GM21786 (cell line): ENCODE data around the gene PTDSS2.

Experiments used
- ATAC-seq: cut with Tn5 transposase; IDR thresholded peaks from one replicate; pipeline ENCODE4 v1.9.1; 2021; ENCODE audit not compliant: unreplicated experiment

Gene PTDSS2

DNA sequence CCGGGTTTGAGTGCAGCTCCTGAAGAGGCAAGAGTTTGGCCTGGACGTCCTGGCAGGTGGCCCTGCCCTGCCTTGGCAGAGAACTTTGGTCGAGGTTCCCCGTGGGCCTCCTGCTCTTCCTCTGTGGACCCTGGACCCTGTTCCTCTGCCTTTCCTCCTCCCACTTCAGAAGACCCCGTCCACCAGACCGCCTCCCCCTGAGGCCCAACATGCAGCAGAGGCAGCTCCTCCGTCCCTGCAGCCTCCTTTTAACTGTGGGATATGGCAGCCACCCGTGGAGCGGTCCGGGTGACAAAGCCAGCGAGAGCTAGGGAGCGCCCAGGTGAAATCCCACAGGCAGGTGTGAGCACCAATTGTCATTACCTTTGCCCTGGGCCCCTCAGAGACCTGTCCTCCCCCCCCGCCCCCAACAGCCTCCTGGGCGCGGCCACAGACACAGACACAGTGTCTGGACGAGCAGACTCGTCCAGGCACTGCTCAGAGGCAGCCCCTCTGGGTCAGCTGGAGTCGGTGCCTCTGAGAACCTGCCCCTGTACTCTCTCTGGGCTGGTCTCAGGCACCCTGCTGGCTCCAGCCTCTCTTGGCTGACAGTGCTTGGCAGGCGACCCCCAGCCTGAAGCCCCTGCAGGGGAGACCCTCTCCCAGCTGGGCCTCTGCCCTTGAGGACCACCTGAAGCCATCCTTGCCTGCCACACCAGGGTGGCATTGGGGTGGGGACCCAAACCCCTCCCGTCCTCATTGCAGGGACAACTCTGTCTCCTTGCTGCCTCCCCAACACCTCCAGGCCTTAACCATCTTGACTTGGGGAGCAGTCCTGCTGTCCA, 4.1 kb upstream of the PTDSS2 start:
- no peak for ATAC-seq

- no peak for ATAC-seq
Observed at GRCh38 chr11:446891-447290, 3.2 kb upstream of the PTDSS2 start.

- ATAC-seq, result peak; percentile 42
Observed at GRCh38 chr11:447923-448731, 2.0 kb upstream of the PTDSS2 start.

- ATAC-seq, result no peak
Observed at GRCh38 chr11:450809-451451, 851 bp downstream of the PTDSS2 start.

DNA sequence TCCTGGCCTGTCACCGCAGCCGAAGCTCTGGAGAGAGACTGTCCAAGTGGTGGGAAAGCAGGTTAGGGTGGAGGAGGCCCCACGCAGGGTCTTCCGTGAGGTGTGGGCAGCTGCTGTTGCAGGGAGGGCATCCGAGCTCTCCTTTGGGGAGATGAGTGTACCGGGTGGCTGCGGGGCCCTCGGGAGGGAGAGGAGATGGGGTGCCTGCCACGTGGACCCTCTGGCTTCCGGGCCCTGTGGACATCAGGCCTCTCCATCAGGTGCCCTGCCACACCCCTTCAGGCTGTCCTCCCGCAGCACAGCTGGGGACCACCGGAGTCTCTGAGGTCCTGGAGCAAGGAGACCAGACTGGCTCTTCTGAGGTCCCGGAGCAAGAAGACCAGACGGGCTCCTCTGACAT, 1.7 kb downstream of the PTDSS2 start:
- ATAC-seq, result no peak

DNA sequence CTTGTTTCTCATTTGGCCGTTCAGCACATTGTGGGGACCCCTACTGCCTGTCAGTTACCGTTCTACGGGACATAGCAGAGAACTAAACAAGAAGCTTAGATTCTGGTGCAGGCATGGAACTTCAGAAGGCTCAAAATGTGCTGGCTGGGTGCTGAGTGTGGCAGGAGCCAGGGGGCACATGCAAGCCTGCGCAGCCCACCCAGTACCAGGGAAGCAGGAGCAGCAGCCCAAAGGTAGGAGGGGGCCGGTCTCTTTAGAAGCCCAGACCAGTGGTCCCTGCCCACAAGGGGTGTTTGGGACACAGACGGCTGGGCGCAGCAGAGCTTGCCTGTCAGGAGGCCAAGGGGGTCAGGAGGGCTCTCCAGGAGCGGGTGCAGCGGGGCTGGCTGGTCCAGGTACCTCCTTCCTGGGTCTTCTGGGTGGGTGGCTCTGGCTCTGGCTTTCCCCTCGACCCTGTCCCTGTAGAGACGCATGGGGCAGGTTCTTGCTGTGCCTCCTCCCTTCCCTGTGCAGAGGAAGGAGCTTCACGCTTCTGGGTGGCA, 2.2 kb downstream of the PTDSS2 start:
- ATAC-seq, result no peak

GRCh38 chr11:452916-453527, 2.9 kb downstream of the PTDSS2 start:
- ATAC-seq, result no peak

GRCh38 chr11:453564-453963, 3.5 kb downstream of the PTDSS2 start:
- ATAC-seq, result no peak

- ATAC-seq, result no peak
Observed at GRCh38 chr11:454043-454442, 4.0 kb downstream of the PTDSS2 start.

GRCh38 chr11:454801-455565, 4.9 kb downstream of the PTDSS2 start:
- ATAC-seq, result no peak

GRCh38 chr11:455566-456147, 5.6 kb downstream of the PTDSS2 start:
- ATAC-seq, result no peak

GRCh38 chr11:456533-456932, 6.5 kb downstream of the PTDSS2 start:
- no peak for ATAC-seq

DNA sequence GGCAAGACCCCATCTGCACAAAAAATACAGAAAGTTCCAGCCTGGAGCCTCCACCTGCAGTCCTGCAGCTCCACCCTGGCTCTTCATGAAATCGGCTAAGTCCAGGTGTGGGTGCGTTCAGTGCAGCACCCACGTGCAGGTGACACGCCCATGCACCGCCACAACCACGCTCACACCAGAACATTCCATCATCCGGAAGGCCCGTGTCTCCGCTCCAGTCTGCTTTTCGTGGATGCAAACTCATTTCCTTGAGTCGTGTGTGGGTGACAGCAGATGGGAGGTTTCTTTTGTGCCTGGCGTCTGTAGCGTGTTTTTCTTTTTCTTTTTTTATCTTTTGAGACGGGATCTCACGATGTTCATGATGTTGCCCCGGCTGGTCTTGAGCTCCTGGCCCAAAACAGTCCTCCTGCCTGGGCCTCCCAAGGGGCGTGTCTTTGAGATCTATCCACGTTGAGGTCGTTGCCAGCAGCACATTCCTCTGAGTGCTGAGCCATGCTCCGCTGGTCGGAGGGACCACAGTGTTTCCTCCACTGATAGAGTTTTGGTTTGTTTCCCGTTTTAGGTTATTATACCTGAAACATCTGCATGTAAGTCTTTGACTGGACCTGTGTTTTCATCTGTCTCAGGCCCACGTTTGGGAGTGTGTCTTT, 7.2 kb downstream of the PTDSS2 start:
- ATAC-seq, result no peak

DNA sequence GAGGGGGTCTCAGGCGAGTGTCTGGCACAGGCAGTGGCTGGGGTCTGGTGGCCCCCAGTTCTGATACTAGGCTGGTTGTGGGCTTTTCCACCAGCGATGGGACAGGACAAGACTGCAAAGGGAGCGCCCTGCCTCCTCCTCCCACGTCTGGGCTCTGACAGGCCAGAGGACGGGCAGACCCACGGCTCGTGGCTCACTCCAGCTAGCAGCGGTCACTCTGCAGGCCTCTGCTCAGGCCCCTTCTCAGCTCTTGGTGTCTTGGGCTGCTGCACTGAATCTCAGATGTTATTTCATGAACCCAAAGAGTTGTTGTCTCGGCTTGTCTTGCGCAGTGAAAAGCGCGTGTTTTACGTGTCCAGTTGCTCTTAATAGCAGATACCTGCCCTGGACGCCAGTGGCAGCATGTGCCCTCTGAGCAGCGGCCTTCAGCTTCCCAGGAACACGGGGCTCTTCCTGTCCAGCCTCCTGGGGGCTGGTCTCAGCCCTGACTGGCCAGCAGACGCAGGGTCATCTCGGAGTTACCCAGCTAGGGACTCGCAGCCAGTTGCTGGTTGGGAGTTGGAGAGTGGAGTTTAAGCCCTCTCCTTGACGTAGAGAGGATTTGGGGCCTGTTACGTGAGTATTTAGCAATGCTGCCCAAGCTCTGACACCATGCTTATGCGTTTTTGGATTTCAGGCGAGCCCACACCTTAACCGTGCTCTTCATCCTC, 9.6 kb downstream of the PTDSS2 start:
- ATAC-seq, result no peak

GRCh38 chr11:460331-461199, 10.5 kb downstream of the PTDSS2 start:
- no peak for ATAC-seq

- ATAC-seq, result no peak
Observed at GRCh38 chr11:461626-462025, 11.5 kb downstream of the PTDSS2 start.

- ATAC-seq, result no peak
Observed at GRCh38 chr11:462107-462890, 12.2 kb downstream of the PTDSS2 start.
